ENCODE results near the gene OR1C1. TPM values are rescaled to one million over a fixed set of nuclear protein-coding genes. Genes with fewer than 3 reads are reported as not detected.
"Not testable (repeated sequence)": the region's sequence is repeated elsewhere in the genome, so short reads cannot be mapped to it uniquely, and the experiment has no call there.

OR1C1 gene, protein sequence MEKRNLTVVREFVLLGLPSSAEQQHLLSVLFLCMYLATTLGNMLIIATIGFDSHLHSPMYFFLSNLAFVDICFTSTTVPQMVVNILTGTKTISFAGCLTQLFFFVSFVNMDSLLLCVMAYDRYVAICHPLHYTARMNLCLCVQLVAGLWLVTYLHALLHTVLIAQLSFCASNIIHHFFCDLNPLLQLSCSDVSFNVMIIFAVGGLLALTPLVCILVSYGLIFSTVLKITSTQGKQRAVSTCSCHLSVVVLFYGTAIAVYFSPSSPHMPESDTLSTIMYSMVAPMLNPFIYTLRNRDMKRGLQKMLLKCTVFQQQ
- total RNA-seq (not detected in 2 replicates), polyA plus RNA-seq (not detected in 2 replicates)

DNA sequence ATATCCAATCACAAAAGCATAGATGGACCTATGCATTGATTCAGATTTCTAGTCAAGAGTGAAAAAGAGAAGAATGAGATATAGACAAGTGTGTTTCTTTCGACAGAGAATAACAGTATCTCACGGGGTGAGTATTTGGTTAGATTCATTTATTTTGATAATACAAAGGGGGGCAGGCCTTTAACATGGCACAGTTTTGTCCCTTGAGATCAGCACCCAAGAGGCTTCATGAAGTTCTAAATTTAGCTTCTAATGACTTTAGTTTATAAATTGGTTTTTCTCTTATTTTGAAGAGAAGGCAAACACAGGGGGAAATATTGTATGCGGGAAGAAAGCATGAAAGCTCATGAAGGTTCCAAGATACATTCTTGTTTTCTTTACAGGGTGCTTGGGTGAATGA, at the start of gene OR1C1:
OR1C1 (minus strand) TSS at position 101 of the 400 bp plus-strand sequence. CDS start 2,150 bp downstream, outside the sequence.
- no peak for TF ChIP-seq EZH2 (IDR thresholded peaks at IDR 0.05; ENCODE audit: borderline replicate concordance)
- TF ChIP-seq, protein P1, sequence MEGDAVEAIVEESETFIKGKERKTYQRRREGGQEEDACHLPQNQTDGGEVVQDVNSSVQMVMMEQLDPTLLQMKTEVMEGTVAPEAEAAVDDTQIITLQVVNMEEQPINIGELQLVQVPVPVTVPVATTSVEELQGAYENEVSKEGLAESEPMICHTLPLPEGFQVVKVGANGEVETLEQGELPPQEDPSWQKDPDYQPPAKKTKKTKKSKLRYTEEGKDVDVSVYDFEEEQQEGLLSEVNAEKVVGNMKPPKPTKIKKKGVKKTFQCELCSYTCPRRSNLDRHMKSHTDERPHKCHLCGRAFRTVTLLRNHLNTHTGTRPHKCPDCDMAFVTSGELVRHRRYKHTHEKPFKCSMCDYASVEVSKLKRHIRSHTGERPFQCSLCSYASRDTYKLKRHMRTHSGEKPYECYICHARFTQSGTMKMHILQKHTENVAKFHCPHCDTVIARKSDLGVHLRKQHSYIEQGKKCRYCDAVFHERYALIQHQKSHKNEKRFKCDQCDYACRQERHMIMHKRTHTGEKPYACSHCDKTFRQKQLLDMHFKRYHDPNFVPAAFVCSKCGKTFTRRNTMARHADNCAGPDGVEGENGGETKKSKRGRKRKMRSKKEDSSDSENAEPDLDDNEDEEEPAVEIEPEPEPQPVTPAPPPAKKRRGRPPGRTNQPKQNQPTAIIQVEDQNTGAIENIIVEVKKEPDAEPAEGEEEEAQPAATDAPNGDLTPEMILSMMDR (IDR thresholded peaks at IDR 0.05; ENCODE audit: poor library complexity) = no peak
- no peak for TF ChIP-seq EZH2phosphoT487 (IDR thresholded peaks at IDR 0.05; ENCODE audit: low read depth, severe bottlenecking, unreplicated experiment)
- no peaks in the 10 kb centered on the region for H3K4me1 ChIP-seq (ENCODE audit: insufficient read depth)
- H3K27me3 ChIP-seq = no peaks in the 10 kb centered on the region
- no peaks in the 10 kb centered on the region for H4K20me1 ChIP-seq (ENCODE audit: insufficient read depth, poor library complexity, severe bottlenecking)
- H3K4me2 ChIP-seq = no peak within 1 kb of the TSS
- no peaks in the 10 kb centered on the region for H3K9me3 ChIP-seq (ENCODE audit: low read depth)
- WGBS (ENCODE audit: low lambda C conversion rate, missing lambda C conversion rate) = 88% methylated on average over 3 of the region's 3 CpGs
- DNase-seq (ENCODE audit: low spot score) = no peak
- H3K27ac ChIP-seq = no peak within 1 kb of the TSS
- H3K9me2 ChIP-seq (replicated peaks; ENCODE audit: insufficient read depth) = no peaks in the 10 kb centered on the region
- no peak within 1 kb of the TSS for H3K4me3 ChIP-seq
- no peaks in the 10 kb centered on the region for H3K79me2 ChIP-seq
- no peak within 1 kb of the TSS for H2AFZ ChIP-seq
- no peaks in the 10 kb centered on the region for H3K36me3 ChIP-seq (replicated peaks; ENCODE audit: insufficient read depth, low read depth)

DNA sequence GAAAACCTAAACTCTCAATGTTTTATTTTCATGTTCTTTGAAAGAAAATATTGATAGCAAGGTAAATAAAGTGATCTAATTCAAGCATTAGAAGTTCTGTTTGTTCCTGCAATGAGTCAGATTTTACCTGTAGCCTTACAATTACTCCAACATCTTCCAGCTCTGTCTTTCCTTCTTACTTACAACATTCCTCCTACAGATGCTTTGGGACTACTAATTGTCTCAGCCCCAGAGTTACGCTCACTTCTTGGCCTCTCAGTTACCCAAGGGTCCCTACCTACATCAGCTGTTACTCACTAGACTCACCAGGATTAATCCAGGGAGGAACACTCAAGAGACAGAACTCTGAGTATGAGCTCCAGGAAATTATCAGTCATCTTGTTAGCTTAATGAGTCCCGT, 37.2 kb upstream of the OR1C1 start:
- H3K27ac ChIP-seq = no peak overlapping the region
- no peaks in the 10 kb centered on the region for H4K20me1 ChIP-seq (ENCODE audit: insufficient read depth, poor library complexity, severe bottlenecking)
- TF ChIP-seq, protein P1 (IDR thresholded peaks at IDR 0.05; ENCODE audit: poor library complexity) = no peak
- TF ChIP-seq EZH2phosphoT487 (IDR thresholded peaks at IDR 0.05; ENCODE audit: low read depth, severe bottlenecking, unreplicated experiment) (no peak), EZH2 (IDR thresholded peaks at IDR 0.05; ENCODE audit: borderline replicate concordance) (no peak)
- H3K27me3 ChIP-seq = no peaks in the 10 kb centered on the region
- H3K4me3 ChIP-seq = no peak overlapping the region
- H3K4me1 ChIP-seq (ENCODE audit: insufficient read depth) = no peaks in the 10 kb centered on the region
- no peaks in the 10 kb centered on the region for H3K9me2 ChIP-seq (replicated peaks; ENCODE audit: insufficient read depth)
- H3K4me2 ChIP-seq = no peak overlapping the region
- WGBS (ENCODE audit: low lambda C conversion rate, missing lambda C conversion rate) = 19% methylated on average over 2 of the region's 2 CpGs
- no peaks in the 10 kb centered on the region for H3K36me3 ChIP-seq (replicated peaks; ENCODE audit: insufficient read depth, low read depth)
- H2AFZ ChIP-seq = no peak overlapping the region
- H3K9me3 ChIP-seq (ENCODE audit: low read depth) = peaks cover 2% of the 10 kb centered on the region
- no peak for DNase-seq (ENCODE audit: low spot score)
- no peaks in the 10 kb centered on the region for H3K79me2 ChIP-seq

DNA sequence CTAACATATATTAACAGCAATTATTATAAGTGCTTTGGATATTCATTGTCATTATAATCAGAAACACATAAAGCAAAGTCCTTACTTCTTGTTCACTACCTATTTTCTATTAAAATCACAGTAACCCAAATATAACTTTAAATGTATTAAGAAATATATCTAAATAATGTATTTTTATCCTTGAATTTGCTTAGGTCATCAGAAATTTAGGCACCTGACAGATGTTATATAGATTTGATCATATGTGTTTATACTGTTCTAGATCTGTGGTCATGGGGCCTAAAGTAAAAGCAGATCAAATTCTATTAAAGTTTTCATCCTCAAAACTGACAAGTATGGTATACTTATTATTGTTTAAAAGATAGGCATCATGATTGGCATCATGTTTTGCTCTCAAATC, 9.2 kb upstream of the OR1C1 start:
- DNase-seq (ENCODE audit: low spot score) = no peak
- TF ChIP-seq, protein P1 (IDR thresholded peaks at IDR 0.05; ENCODE audit: poor library complexity) = no peak
- no peak for TF ChIP-seq EZH2 (IDR thresholded peaks at IDR 0.05; ENCODE audit: borderline replicate concordance)
- TF ChIP-seq EZH2phosphoT487 (IDR thresholded peaks at IDR 0.05; ENCODE audit: low read depth, severe bottlenecking, unreplicated experiment) = no peak
- Histone ChIP-seq H3K4me1 (ENCODE audit: insufficient read depth) (no peaks in the 10 kb centered on the region), H3K36me3 (replicated peaks; ENCODE audit: insufficient read depth, low read depth) (no peaks in the 10 kb centered on the region), H3K27ac (no peak overlapping the region), H2AFZ (no peak overlapping the region), H3K79me2 (no peaks in the 10 kb centered on the region), H3K27me3 (no peaks in the 10 kb centered on the region), H3K9me2 (replicated peaks; ENCODE audit: insufficient read depth) (no peaks in the 10 kb centered on the region), H3K4me3 (no peak overlapping the region), H4K20me1 (ENCODE audit: insufficient read depth, poor library complexity, severe bottlenecking) (no peaks in the 10 kb centered on the region), H3K4me2 (no peak overlapping the region), H3K9me3 (ENCODE audit: low read depth) (no peaks in the 10 kb centered on the region)

DNA sequence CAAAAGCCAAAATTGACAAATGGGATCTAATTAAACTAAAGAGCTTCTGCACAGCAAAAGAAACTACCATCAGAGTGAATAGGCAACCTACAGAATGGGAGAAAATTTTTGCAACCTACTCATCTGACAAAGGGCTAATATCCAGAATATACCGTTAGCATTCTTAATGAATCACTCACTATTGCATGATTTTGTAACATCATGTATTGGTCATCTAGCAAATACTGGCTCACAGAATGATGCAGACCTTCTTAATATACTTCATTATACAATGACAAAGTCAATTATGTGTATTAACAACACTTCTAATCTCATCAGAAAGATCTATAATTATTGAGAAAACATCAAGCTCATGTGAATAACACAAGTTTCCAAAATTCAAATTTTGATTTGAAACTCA, 6.0 kb downstream of the OR1C1 start:
- H3K4me2 ChIP-seq; H3K4me1 ChIP-seq (ENCODE audit: insufficient read depth); H3K79me2 ChIP-seq; H4K20me1 ChIP-seq (ENCODE audit: insufficient read depth, poor library complexity, severe bottlenecking); H3K9me3 ChIP-seq (ENCODE audit: low read depth); H2AFZ ChIP-seq; H3K9me2 ChIP-seq (replicated peaks; ENCODE audit: insufficient read depth); H3K4me3 ChIP-seq; DNase-seq (ENCODE audit: low spot score); H3K36me3 ChIP-seq (replicated peaks; ENCODE audit: insufficient read depth, low read depth); H3K27ac ChIP-seq; H3K27me3 ChIP-seq: not testable (repeated sequence)
- 75% methylated on average over 1 of the region's 1 CpG for WGBS (ENCODE audit: low lambda C conversion rate, missing lambda C conversion rate)

Measured in hepatocyte (in vitro differentiated cells).